Endodermal cell (in vitro differentiated cells): ENCODE results near the gene CEP85. TPM values are rescaled to one million over a fixed set of nuclear protein-coding genes. Genes with fewer than 3 reads are reported as not detected.
A peak's percentile ranks its signal among the peaks of the same experiment; 100 is the strongest.

Experiments used
- DNase-seq: peaks from one replicate; pipeline ENCODE4 v3.0.0-alpha.2; 2017
- H3K27ac ChIP-seq: 2 replicates; pipeline ENCODE4 v1.5.1; 2013; ENCODE audit warnings: mild to moderate bottlenecking, low read depth, low read length, moderate library complexity
- H3K27me3 ChIP-seq: 2 replicates; pipeline ENCODE4 v1.6.1; 2013; ENCODE audit warnings: mild to moderate bottlenecking, low read length, moderate library complexity; ENCODE audit not compliant: insufficient read depth, control insufficient read depth, poor library complexity, severe bottlenecking
- H3K36me3 ChIP-seq: 2 replicates; pipeline ENCODE4 v1.7.0; 2013; ENCODE audit warnings: mild to moderate bottlenecking, low read length, moderate library complexity; ENCODE audit not compliant: control insufficient read depth, insufficient read depth
- H3K4me1 ChIP-seq: one replicate; pipeline ENCODE4 v1.7.0; 2013; ENCODE audit warnings: low read length; ENCODE audit not compliant: control insufficient read depth, insufficient read depth
- H3K4me3 ChIP-seq: 2 replicates; pipeline ENCODE4 v1.5.1; 2013; ENCODE audit warnings: mild to moderate bottlenecking, low read length, moderate library complexity
- H3K9ac ChIP-seq: 2 replicates; pipeline ENCODE4 v1.6.1; 2013; ENCODE audit warnings: mild to moderate bottlenecking, low read length, moderate library complexity; ENCODE audit not compliant: poor library complexity, severe bottlenecking; ENCODE audit errors: extremely low read depth
- H3K9me3 ChIP-seq: 2 replicates; pipeline ENCODE4 v1.6.1; 2013; ENCODE audit warnings: mild to moderate bottlenecking, low read length, moderate library complexity; ENCODE audit not compliant: control insufficient read depth
- H3K27ac Mint-ChIP-seq: 2 replicates; pipeline ENCODE4 v1.8.0; 2020; ENCODE audit warnings: mixed read lengths
- H3K27me3 Mint-ChIP-seq: 2 replicates; pipeline ENCODE4 v1.8.0; 2021; ENCODE audit warnings: mild to moderate bottlenecking, mixed read lengths; ENCODE audit not compliant: insufficient read depth
- H3K36me3 Mint-ChIP-seq: 2 replicates; pipeline ENCODE4 v1.8.0; 2020; ENCODE audit warnings: low read depth, mixed read lengths
- H3K4me1 Mint-ChIP-seq: 2 replicates; pipeline ENCODE4 v1.8.0; 2020; ENCODE audit warnings: mixed read lengths
- H3K4me3 Mint-ChIP-seq: 2 replicates; pipeline ENCODE4 v1.8.0; 2020; ENCODE audit warnings: mild to moderate bottlenecking, moderate library complexity, mixed read lengths
- H3K9me3 Mint-ChIP-seq: 2 replicates; pipeline ENCODE4 v1.8.0; 2020; ENCODE audit warnings: mild to moderate bottlenecking, mixed read lengths
- WGBS, 2 experiments: methylation state at CpG; one replicate each; pipeline versions ENCODE4 v1.1.5 to v1.1.7; 2013; ENCODE audit warnings: missing lambda C conversion rate in 2 of 2, mixed read lengths in 1 of 2; ENCODE audit not compliant: insufficient coverage in 1 of 2, insufficient read length in 1 of 2; 5-methylcytosine and 5-hydroxymethylcytosine counted together
- total RNA-seq, 2 donors: library from RNA; stranded (reverse); fragmentation: NEBNext Ultra II Directional in 1 of 2; extraction: Animal tissue kit (Norgen Biotek cat#: 25700) in 1 of 2; gene quantifications; 2 replicates in 1 of 2; 3 replicates in 1 of 2; pipeline ENCODE4 v1.2.1, GENCODE V29; 2021
- TF ChIP-seq, protein P1 (sequence below): fragments of 200-600 bp; sonication (generic); conservative IDR thresholded peaks from 2 replicates; pipeline ENCODE4 v1.5.0; 2021; ENCODE audit warnings: antibody characterized with exemption, mild to moderate bottlenecking

CEP85 gene
- total RNA-seq, 2 donors from 2014 or later: 25.6 to 43.6 TPM

DNA sequence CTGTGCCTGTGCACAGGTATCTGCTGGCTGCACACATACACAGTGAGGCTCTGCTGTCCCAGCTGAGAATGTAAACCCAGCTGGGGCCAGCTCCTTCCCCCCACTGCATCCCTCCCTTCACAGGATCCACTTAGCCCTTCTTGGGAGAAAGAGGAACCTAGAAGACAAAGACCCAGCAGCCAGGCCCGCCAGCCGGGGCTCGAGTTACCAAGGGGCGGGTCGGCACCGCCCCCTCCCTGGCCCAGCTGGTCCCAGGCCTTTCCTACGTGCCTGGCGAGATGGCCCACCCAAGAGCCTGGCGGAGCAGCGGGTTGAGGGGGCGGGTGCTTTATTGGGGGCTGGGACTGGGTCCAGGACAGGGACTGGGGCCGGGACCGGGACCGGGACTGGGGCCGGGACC is 48.0 kb downstream of the CEP85 start:
- WGBS, 2 experiments: 23 to 42% methylated on average over 3 to 15 of the region's 15 CpGs
- H3K4me1 Mint-ChIP-seq: peaks cover 29% of the 10 kb centered on the region
- peak overlapping the region; percentile 87 for H3K27ac Mint-ChIP-seq
- Histone ChIP-seq H3K27ac (peak overlapping the region; percentile 86), H3K36me3 (peaks cover 21% of the 10 kb centered on the region), H3K4me3 (peak overlapping the region; percentile 86), H3K27me3 (no peaks in the 10 kb centered on the region), H3K9me3 (no peaks in the 10 kb centered on the region), H3K4me1 (peaks cover 13% of the 10 kb centered on the region), H3K9ac (no peak overlapping the region)
- H3K36me3 Mint-ChIP-seq: peaks cover 17% of the 10 kb centered on the region
- DNase-seq: peak; percentile 92
- H3K27me3 Mint-ChIP-seq: no peaks in the 10 kb centered on the region
- H3K4me3 Mint-ChIP-seq: peak overlapping the region; percentile 76
- TF ChIP-seq, protein P1, sequence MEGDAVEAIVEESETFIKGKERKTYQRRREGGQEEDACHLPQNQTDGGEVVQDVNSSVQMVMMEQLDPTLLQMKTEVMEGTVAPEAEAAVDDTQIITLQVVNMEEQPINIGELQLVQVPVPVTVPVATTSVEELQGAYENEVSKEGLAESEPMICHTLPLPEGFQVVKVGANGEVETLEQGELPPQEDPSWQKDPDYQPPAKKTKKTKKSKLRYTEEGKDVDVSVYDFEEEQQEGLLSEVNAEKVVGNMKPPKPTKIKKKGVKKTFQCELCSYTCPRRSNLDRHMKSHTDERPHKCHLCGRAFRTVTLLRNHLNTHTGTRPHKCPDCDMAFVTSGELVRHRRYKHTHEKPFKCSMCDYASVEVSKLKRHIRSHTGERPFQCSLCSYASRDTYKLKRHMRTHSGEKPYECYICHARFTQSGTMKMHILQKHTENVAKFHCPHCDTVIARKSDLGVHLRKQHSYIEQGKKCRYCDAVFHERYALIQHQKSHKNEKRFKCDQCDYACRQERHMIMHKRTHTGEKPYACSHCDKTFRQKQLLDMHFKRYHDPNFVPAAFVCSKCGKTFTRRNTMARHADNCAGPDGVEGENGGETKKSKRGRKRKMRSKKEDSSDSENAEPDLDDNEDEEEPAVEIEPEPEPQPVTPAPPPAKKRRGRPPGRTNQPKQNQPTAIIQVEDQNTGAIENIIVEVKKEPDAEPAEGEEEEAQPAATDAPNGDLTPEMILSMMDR: no peak
- H3K9me3 Mint-ChIP-seq: no peaks in the 10 kb centered on the region

DNA sequence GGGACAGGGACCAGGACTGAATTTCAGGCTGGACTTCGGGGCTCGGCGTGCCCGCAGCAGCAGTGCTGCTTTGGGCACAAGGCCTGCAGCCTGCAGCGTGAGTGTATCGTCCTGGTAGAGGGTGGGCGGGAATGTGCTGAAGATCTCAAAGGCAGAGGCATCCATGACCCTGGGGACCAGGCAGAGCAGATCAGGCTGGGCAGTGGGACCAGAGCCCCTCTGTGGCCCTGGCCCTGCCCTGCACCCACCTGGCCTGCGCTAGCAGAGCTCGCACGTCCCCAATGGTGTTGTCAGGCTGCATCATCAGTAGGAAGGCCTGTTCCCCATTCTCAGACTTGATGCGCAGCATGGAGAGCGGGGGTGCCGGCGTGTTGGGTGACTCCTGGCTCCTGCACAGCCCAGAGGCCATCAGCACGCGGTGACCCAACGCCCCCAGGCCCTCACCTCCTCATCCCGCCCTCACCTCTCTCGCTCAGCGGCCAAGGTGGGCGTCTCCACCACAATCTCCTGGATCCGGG is 48.5 kb downstream of the CEP85 start:
- peak overlapping the region; percentile 55 for H3K27ac Mint-ChIP-seq
- Histone ChIP-seq H3K4me1 (peaks cover 11% of the 10 kb centered on the region), H3K27ac (peak overlapping the region; percentile 86), H3K4me3 (no peak overlapping the region), H3K36me3 (peaks cover 17% of the 10 kb centered on the region), H3K9ac (no peak overlapping the region), H3K9me3 (no peaks in the 10 kb centered on the region), H3K27me3 (no peaks in the 10 kb centered on the region)
- 86 to 89% methylated on average over 13 to 22 of the region's 22 CpGs for WGBS, 2 experiments
- TF ChIP-seq, protein P1: no peak
- H3K4me1 Mint-ChIP-seq: peaks cover 27% of the 10 kb centered on the region
- DNase-seq: peak; percentile 65
- H3K4me3 Mint-ChIP-seq: no peak overlapping the region
- no peaks in the 10 kb centered on the region for H3K27me3 Mint-ChIP-seq
- peaks cover 12% of the 10 kb centered on the region for H3K36me3 Mint-ChIP-seq
- H3K9me3 Mint-ChIP-seq: no peaks in the 10 kb centered on the region

DNA sequence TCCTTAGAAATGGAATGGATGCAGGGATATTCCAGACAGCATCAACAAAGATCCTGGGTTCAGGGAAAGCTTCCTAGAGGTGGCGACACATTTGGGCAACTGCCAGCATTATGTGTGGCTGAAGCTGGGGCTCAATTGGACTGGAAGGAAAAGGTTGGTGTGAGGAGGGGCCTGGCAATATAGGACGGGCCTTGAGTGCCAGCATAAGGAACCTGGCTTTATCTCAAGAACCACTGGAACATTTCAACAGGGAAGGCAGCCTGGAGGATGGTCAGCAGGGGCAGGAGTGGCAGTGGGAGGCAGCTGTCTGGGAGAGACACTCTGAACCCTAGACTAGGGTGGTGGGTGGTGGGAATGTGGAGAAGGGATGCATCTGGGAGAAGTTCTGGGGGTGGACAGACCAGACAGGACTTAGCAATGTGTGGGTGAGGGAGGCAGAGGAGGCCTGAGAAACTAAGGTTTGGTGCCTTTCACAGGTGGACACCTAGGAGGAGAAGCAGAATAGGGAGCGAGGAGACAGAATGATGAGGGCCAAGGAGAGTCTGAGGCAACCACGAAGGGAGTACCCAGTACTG is 49.4 kb downstream of the CEP85 start:
- TF ChIP-seq, protein P1: no peak
- H3K9ac ChIP-seq: no peak overlapping the region
- Mint-ChIP-seq H3K4me3 (no peak overlapping the region), H3K27me3 (no peaks in the 10 kb centered on the region), H3K4me1 (peaks cover 27% of the 10 kb centered on the region), H3K36me3 (peaks cover 9% of the 10 kb centered on the region), H3K27ac (no peak overlapping the region), H3K9me3 (no peaks in the 10 kb centered on the region)
- H3K4me1 ChIP-seq: peaks cover 11% of the 10 kb centered on the region
- no peak overlapping the region for H3K4me3 ChIP-seq
- H3K36me3 ChIP-seq: peaks cover 11% of the 10 kb centered on the region
- DNase-seq: no peak
- H3K9me3 ChIP-seq: no peaks in the 10 kb centered on the region
- WGBS, 2 experiments: 89 to 93% methylated on average over 4 of the region's 4 CpGs
- no peak overlapping the region for H3K27ac ChIP-seq
- no peaks in the 10 kb centered on the region for H3K27me3 ChIP-seq
